H1 (cell line): ENCODE data around the gene SFRP2. TPM values are rescaled to one million over a fixed set of nuclear protein-coding genes. Genes with fewer than 3 reads are reported as not detected.

Experiments used
- CTCF ChIA-PET: fragments of 300-600 bp; sonication (Branson Sonifier 250); formaldehyde crosslinking; loops from one replicate; lab custom pipeline; 2021; ENCODE audit not compliant: partially characterized antibody; lab: Charles Lee
- POLR2A ChIA-PET: fragments of 300-600 bp; sonication (Branson Sonifier 250); formaldehyde crosslinking; loops from one replicate; lab custom pipeline; 2021; ENCODE audit warnings: inconsistent platforms; ENCODE audit not compliant: partially characterized antibody; lab: Charles Lee
- DNase-seq, 2 experiments: peaks; one replicate each; pipeline versions ENCODE4 v3.0.0 to v3.0.0-alpha.2; 2010 to 2022; ENCODE audit warnings: low spot score in 2 of 2, low read depth in 1 of 2, mixed read lengths in 1 of 2
- FAIRE-seq: peaks from 2 replicates; lab custom pipeline; 2011; peaks lifted over from hg19 to GRCh38; lab: Jason Lieb, UNC
- H2AFZ ChIP-seq: 2 replicates; pipeline ENCODE4 v1.8.1; 2012; ENCODE audit warnings: low read length, inconsistent platforms
- H2AK5ac ChIP-seq: 2 replicates; pipeline ENCODE4 v1.6.1; 2013; ENCODE audit warnings: low read depth, low read length
- H2BK120ac ChIP-seq: replicated peaks from 2 replicates; pipeline ENCODE3; 2013; ENCODE audit warnings: low read depth, low read length, inconsistent platforms
- H2BK12ac ChIP-seq: 2 replicates; pipeline ENCODE4 v1.6.1; 2013; ENCODE audit warnings: low read depth, low read length
- H2BK15ac ChIP-seq: 2 replicates; pipeline ENCODE4 v1.6.1; 2013; ENCODE audit warnings: low read length
- H2BK20ac ChIP-seq: 2 replicates; pipeline ENCODE4 v1.6.1; 2013; ENCODE audit warnings: low read length
- H2BK5ac ChIP-seq: 2 replicates; pipeline ENCODE4 v1.6.1; 2013; ENCODE audit warnings: low read depth, low read length
- H3K14ac ChIP-seq: 2 replicates; pipeline ENCODE4 v1.6.1; 2013; ENCODE audit warnings: inconsistent platforms; ENCODE audit not compliant: insufficient read length
- H3K18ac ChIP-seq: 2 replicates; pipeline ENCODE4 v1.6.1; 2013; ENCODE audit warnings: low read length; ENCODE audit errors: extremely low read depth
- H3K23ac ChIP-seq: 2 replicates; pipeline ENCODE4 v1.6.1; 2013; ENCODE audit warnings: inconsistent platforms; ENCODE audit not compliant: insufficient read length
- H3K23me2 ChIP-seq: 2 replicates; pipeline ENCODE4 v1.6.1; 2013; ENCODE audit warnings: low read depth, low read length
- H3K27ac ChIP-seq: 2 replicates; pipeline ENCODE4 v1.6.1; 2011; ENCODE audit warnings: low read depth, low read length, inconsistent platforms
- H3K27me3 ChIP-seq, 4 experiments: replicated peaks in 1 of 4; 1 replicate in 1 of 4; 2 replicates in 3 of 4; pipeline versions ENCODE4 v1.6.1 to v1.8.1; 2011 to 2013; ENCODE audit warnings: low read length in 3 of 4, mild to moderate bottlenecking in 3 of 4, inconsistent platforms in 2 of 4, mixed read lengths in 2 of 4, moderate library complexity in 1 of 4; ENCODE audit not compliant: control insufficient read depth in 3 of 4, insufficient read depth in 3 of 4; ENCODE audit errors: extremely low read depth in 1 of 4
- H3K36me3 ChIP-seq, 4 experiments: 2 replicates each; pipeline versions ENCODE4 v1.6.1 to v1.8.1; 2011 to 2013; ENCODE audit warnings: mild to moderate bottlenecking in 4 of 4, low read length in 3 of 4, moderate library complexity in 2 of 4, control low read depth in 1 of 4, inconsistent platforms in 1 of 4; ENCODE audit not compliant: insufficient read depth in 4 of 4, control insufficient read depth in 2 of 4
- H3K4ac ChIP-seq: replicated peaks from 2 replicates; pipeline ENCODE3; 2013; ENCODE audit warnings: low read length, low read depth, mixed read lengths, inconsistent platforms; ENCODE audit not compliant: insufficient read length
- H3K4me1 ChIP-seq, 4 experiments: replicated peaks in 1 of 4; 1 replicate in 1 of 4; 2 replicates in 3 of 4; pipeline versions ENCODE4 v1.6.1 to v1.8.1; 2011 to 2013; ENCODE audit warnings: low read length in 3 of 4, inconsistent platforms in 2 of 4, mixed read lengths in 1 of 4; ENCODE audit not compliant: insufficient read depth in 4 of 4, control insufficient read depth in 3 of 4
- H3K4me2 ChIP-seq, 2 experiments: 2 replicates each; pipeline versions ENCODE4 v1.6.1 to v1.8.1; 2011 to 2013; ENCODE audit warnings: low read depth in 2 of 2, low read length in 2 of 2, control low read depth in 1 of 2, inconsistent platforms in 1 of 2, mild to moderate bottlenecking in 1 of 2; ENCODE audit not compliant: insufficient read depth in 1 of 2
- H3K4me3 ChIP-seq, 4 experiments: fragments of 200-600, 300-600 bp in 1 of 4; sonication (generic), shearing (Covaris generic), sonication (Bioruptor Twin) in 1 of 4; 2 replicates each; pipeline versions ENCODE4 v1.5.1 to v1.8.1; 2011 to 2016; ENCODE audit warnings: low read length in 4 of 4, low read depth in 3 of 4, control low read depth in 2 of 4, inconsistent platforms in 2 of 4, mild to moderate bottlenecking in 2 of 4, mixed read lengths in 1 of 4, moderate library complexity in 1 of 4; ENCODE audit not compliant: insufficient read depth in 2 of 4; ENCODE audit errors: extremely low read depth in 1 of 4
- H3K56ac ChIP-seq: replicated peaks from 2 replicates; pipeline ENCODE3; 2013; ENCODE audit warnings: low read depth, mild to moderate bottlenecking, mixed read lengths, low read length, inconsistent platforms; ENCODE audit not compliant: insufficient read length
- H3K79me1 ChIP-seq: 2 replicates; pipeline ENCODE4 v1.6.1; 2013; ENCODE audit warnings: low read depth, low read length, control low read depth
- H3K79me2 ChIP-seq, 2 experiments: 2 replicates each; pipeline versions ENCODE4 v1.6.1 to v1.8.1; 2012 to 2013; ENCODE audit warnings: low read length in 2 of 2, mild to moderate bottlenecking in 2 of 2, inconsistent platforms in 1 of 2; ENCODE audit not compliant: insufficient read depth in 2 of 2, control insufficient read depth in 1 of 2
- H3K9ac ChIP-seq, 4 experiments: replicated peaks in 1 of 4; 1 replicate in 1 of 4; 2 replicates in 3 of 4; pipeline versions ENCODE4 v1.6.1 to v1.8.1; 2011 to 2013; ENCODE audit warnings: low read depth in 3 of 4, low read length in 3 of 4, control low read depth in 2 of 4, mild to moderate bottlenecking in 2 of 4, moderate library complexity in 2 of 4, inconsistent platforms in 1 of 4; ENCODE audit errors: extremely low read depth in 1 of 4
- H3K9me3 ChIP-seq, 2 experiments: 2 replicates each; pipeline versions ENCODE4 v1.6.1 to v1.8.1; 2012 to 2013; ENCODE audit warnings: mild to moderate bottlenecking in 2 of 2, moderate library complexity in 2 of 2, control low read depth in 1 of 2, inconsistent platforms in 1 of 2, low read depth in 1 of 2, low read length in 1 of 2, mixed read lengths in 1 of 2; ENCODE audit not compliant: insufficient read depth in 2 of 2
- H4K20me1 ChIP-seq, 2 experiments: replicated peaks in 1 of 2; 2 replicates each; pipeline versions ENCODE3 to v1.8.1; 2011 to 2013; ENCODE audit warnings: inconsistent platforms in 2 of 2, low read length in 2 of 2, mild to moderate bottlenecking in 1 of 2; ENCODE audit not compliant: insufficient read depth in 2 of 2, control insufficient read depth in 1 of 2
- H4K5ac ChIP-seq: 2 replicates; pipeline ENCODE4 v1.6.1; 2013; ENCODE audit warnings: low read length, low read depth, mixed read lengths, inconsistent platforms; ENCODE audit not compliant: insufficient read length
- H4K8ac ChIP-seq: 2 replicates; pipeline ENCODE4 v1.8.0; 2013; ENCODE audit warnings: mild to moderate bottlenecking, moderate library complexity, low read length, inconsistent platforms; ENCODE audit not compliant: insufficient read depth; ENCODE audit errors: extremely low read depth
- H4K91ac ChIP-seq: replicated peaks from 2 replicates; pipeline ENCODE3; 2013; ENCODE audit warnings: low read length, mixed read lengths, inconsistent platforms; ENCODE audit not compliant: insufficient read length
- BACH1 ChIP-seq: IDR thresholded peaks from 2 replicates; pipeline ENCODE4 v1.6.1; 2012; ENCODE audit warnings: low read length, improper control_type of control experiment
- E2F6 ChIP-seq: IDR thresholded peaks from 2 replicates; pipeline ENCODE4 v1.6.1; 2012; ENCODE audit warnings: inconsistent platforms
- FOSL1 ChIP-seq: IDR thresholded peaks from 2 replicates; pipeline ENCODE4 v1.6.1; 2011; ENCODE audit warnings: mild to moderate bottlenecking, low read depth, low read length, moderate library complexity; ENCODE audit not compliant: insufficient read depth
- GTF2F1 ChIP-seq: IDR thresholded peaks from 2 replicates; pipeline ENCODE4 v1.6.1; 2012; ENCODE audit warnings: low read depth, low read length, improper control_type of control experiment, borderline replicate concordance
- JUND ChIP-seq: IDR thresholded peaks from 2 replicates; pipeline ENCODE4 v1.6.1; 2011; ENCODE audit warnings: mild to moderate bottlenecking, improper control_type of control experiment, low read length
- MAX ChIP-seq: IDR thresholded peaks from 2 replicates; pipeline ENCODE4 v1.6.1; 2012; ENCODE audit warnings: inconsistent platforms
- NANOG ChIP-seq: IDR thresholded peaks from 2 replicates; pipeline ENCODE4 v1.6.1; 2011; ENCODE audit warnings: low read length, low read depth, mild to moderate bottlenecking, inconsistent platforms; ENCODE audit not compliant: insufficient read depth, poor library complexity, severe bottlenecking
- SIRT6 ChIP-seq: IDR thresholded peaks from one replicate; pipeline ENCODE4 v1.7.1; 2012; ENCODE audit warnings: low read length, inconsistent platforms
- SP4 ChIP-seq: IDR thresholded peaks from 2 replicates; pipeline ENCODE4 v1.6.1; 2012; ENCODE audit warnings: low read length, inconsistent platforms
- YY1 ChIP-seq: IDR thresholded peaks from 2 replicates; pipeline ENCODE4 v1.6.1; 2011; ENCODE audit warnings: low read depth, mild to moderate bottlenecking, low read length
- ZNF274 ChIP-seq: IDR thresholded peaks from 2 replicates; pipeline ENCODE4 v1.7.0; 2012; ENCODE audit warnings: low read length, borderline replicate concordance; ENCODE audit errors: extremely low read depth
- WGBS, 2 experiments: shearing (Covaris generic) in 1 of 2; methylation state at CpG; one replicate each; pipeline versions ENCODE4 v1.1.6 to v1.1.7; 2013 to 2015; ENCODE audit warnings: low lambda C conversion rate in 2 of 2, mixed read lengths in 2 of 2, inconsistent platforms in 1 of 2, low coverage in 1 of 2, missing lambda C conversion rate in 1 of 2; ENCODE audit not compliant: insufficient replicate concordance in 2 of 2, insufficient coverage in 1 of 2, insufficient read length in 1 of 2; ENCODE audit errors: extremely low coverage in 1 of 2, missing lambda C conversion rate in 1 of 2; 5-methylcytosine and 5-hydroxymethylcytosine counted together
- polyA plus RNA-seq, 7 experiments: library from polyadenylated mRNA; depleted of rRNA in 3 of 7; stranded (reverse) in 5 of 7; unstranded in 2 of 7; fragments of >200 nt in 5 of 7; fragments of 200-250 nt in 2 of 7; gene quantifications; 1 replicate in 5 of 7; 2 replicates in 1 of 7; 4 replicates in 1 of 7; pipeline versions ENCODE4 v1.2.1 to v1.2.3, GENCODE V29; 2011 to 2013; ENCODE audit warnings: missing spikeins in 2 of 7, mixed read lengths in 2 of 7
- total RNA-seq: library from RNA; stranded (reverse); fragmentation: NEBNext Ultra II Directional; extraction: Animal tissue kit (Norgen Biotek cat#: 25700); gene quantifications from 2 replicates; pipeline ENCODE4 v1.2.1, GENCODE V29; 2021
- TF ChIP-seq, protein P1 (sequence below): IDR thresholded peaks from 2 replicates; pipeline ENCODE4 v1.6.1; 2012; ENCODE audit warnings: low read length, inconsistent platforms

The SFRP2 gene
- total and polyA plus RNA-seq, 2 of the 8 experiments (the other 6 are each of a cell fraction or from before 2014, with no cell fraction given): 108 to 342 TPM

GRCh38 chr4:153741541-153741940 lies 47.3 kb downstream of the SFRP2 start:
- H4K5ac ChIP-seq: no peak overlapping the region
- FAIRE-seq: no peak
- TF ChIP-seq, protein P1, sequence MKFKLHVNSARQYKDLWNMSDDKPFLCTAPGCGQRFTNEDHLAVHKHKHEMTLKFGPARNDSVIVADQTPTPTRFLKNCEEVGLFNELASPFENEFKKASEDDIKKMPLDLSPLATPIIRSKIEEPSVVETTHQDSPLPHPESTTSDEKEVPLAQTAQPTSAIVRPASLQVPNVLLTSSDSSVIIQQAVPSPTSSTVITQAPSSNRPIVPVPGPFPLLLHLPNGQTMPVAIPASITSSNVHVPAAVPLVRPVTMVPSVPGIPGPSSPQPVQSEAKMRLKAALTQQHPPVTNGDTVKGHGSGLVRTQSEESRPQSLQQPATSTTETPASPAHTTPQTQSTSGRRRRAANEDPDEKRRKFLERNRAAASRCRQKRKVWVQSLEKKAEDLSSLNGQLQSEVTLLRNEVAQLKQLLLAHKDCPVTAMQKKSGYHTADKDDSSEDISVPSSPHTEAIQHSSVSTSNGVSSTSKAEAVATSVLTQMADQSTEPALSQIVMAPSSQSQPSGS: no peak
- no peak for TF ChIP-seq JUND
- no peak for TF ChIP-seq BACH1
- no peak for TF ChIP-seq SP4
- TF ChIP-seq GTF2F1: no peak
- no peak for TF ChIP-seq ZNF274
- TF ChIP-seq MAX: no peak
- TF ChIP-seq E2F6: no peak
- no peak for TF ChIP-seq SIRT6
- TF ChIP-seq YY1: no peak
- TF ChIP-seq FOSL1: no peak
- TF ChIP-seq NANOG: no peak

More at GRCh38 chr4:153741541-153741940, 47.3 kb downstream of the SFRP2 start:
- Histone ChIP-seq H3K4ac (no peak overlapping the region), H3K36me3 (peaks cover 0 to 14% (median 6%) of the 10 kb centered on the region in 4 experiments; a peak in 5 of 8 replicates), H3K14ac (no peak overlapping the region), H4K20me1 (no peaks in the 10 kb centered on the region), H3K23me2 (no peaks in the 10 kb centered on the region), H3K27me3 (no peaks in the 10 kb centered on the region), H4K8ac (no peak overlapping the region), H3K4me1 (no peaks in the 10 kb centered on the region), H3K79me2 (no peaks in the 10 kb centered on the region), H2BK120ac (no peak overlapping the region), H2BK15ac (no peak overlapping the region), H3K27ac (no peak overlapping the region), H3K79me1 (no peaks in the 10 kb centered on the region), H3K18ac (no peak overlapping the region), H3K9ac (no peak overlapping the region), H3K9me3 (peaks cover 4 to 9% of the 10 kb centered on the region in 2 experiments; a peak in 2 of 4 replicates), H3K4me3 (no peak overlapping the region), H3K56ac (no peak overlapping the region), H2BK20ac (no peak overlapping the region), H2AFZ (no peak overlapping the region), H2AK5ac (no peak overlapping the region), H3K23ac (no peak overlapping the region), H4K91ac (no peak overlapping the region), H2BK5ac (no peak overlapping the region), H3K4me2 (no peak overlapping the region), H2BK12ac (no peak overlapping the region)
- no peak for DNase-seq
- WGBS, 2 experiments: 78% methylated on average over 2 of the region's 2 CpGs; no CpG with 5 or more reads in 1 of the 2 experiments
- POLR2A ChIA-PET: interaction anchor here (1.5 kb wide), 1 partner anchor 17 kb away, joined by 3 read pairs; no protein-coding TSS in a partner anchor
- CTCF ChIA-PET: interaction anchor here (1.0 to 3.7 kb wide), 7 partner anchors 8 to 109 kb away, joined by 3 to 15 read pairs (median 4); no protein-coding TSS in a partner anchor
